HEK293T (cell line): ENCODE measurements around the gene RETN.

Experiments
- CTCF ChIA-PET: fragments of 350-600 bp; formaldehyde crosslinking; extraction: SDS; loops from one replicate; lab custom pipeline; 2021; ENCODE audit warnings: antibody characterized with exemption, inconsistent platforms; lab: Yijun Ruan, JAX
- POLR2A ChIA-PET: fragments of 350-600 bp; formaldehyde crosslinking; extraction: SDS; loops from one replicate; lab custom pipeline; 2020; ENCODE audit warnings: antibody characterized with exemption, inconsistent platforms; lab: Yijun Ruan, JAX
- DNase-seq: peaks from one replicate; pipeline ENCODE4 v3.0.0; 2012; ENCODE audit warnings: mixed read lengths; ENCODE audit errors: extremely low spot score
- ARNT ChIP-seq: fragments of 450-650 bp; IDR thresholded peaks from 2 replicates; pipeline ENCODE4 v1.6.1; 2017; ENCODE audit warnings: mild to moderate bottlenecking
- BHLHE40 ChIP-seq: fragments of 450-650 bp; IDR thresholded peaks from 2 replicates; pipeline ENCODE4 v1.6.1; 2016; ENCODE audit warnings: mild to moderate bottlenecking, moderate library complexity, borderline replicate concordance
- CTBP1 ChIP-seq: fragments of 450-650 bp; IDR thresholded peaks from 2 replicates; pipeline ENCODE4 v1.6.1; 2016; ENCODE audit warnings: borderline replicate concordance
- ELF4 ChIP-seq: fragments of 450-650 bp; IDR thresholded peaks from 2 replicates; pipeline ENCODE4 v1.6.1; 2017; ENCODE audit warnings: antibody characterized with exemption
- FOXA1 ChIP-seq: fragments of 450-650 bp; IDR thresholded peaks from 2 replicates; pipeline ENCODE4 v1.6.1; 2016; ENCODE audit warnings: mild to moderate bottlenecking
- FOXK2 ChIP-seq: fragments of 450-650 bp; IDR thresholded peaks from 2 replicates; pipeline ENCODE4 v1.6.1; 2016; ENCODE audit warnings: mild to moderate bottlenecking
- FOXM1 ChIP-seq: fragments of 450-650 bp; IDR thresholded peaks from 2 replicates; pipeline ENCODE4 v1.6.1; 2017; ENCODE audit warnings: mild to moderate bottlenecking, borderline replicate concordance
- HDGF ChIP-seq: fragments of 450-650 bp; IDR thresholded peaks from 2 replicates; pipeline ENCODE4 v1.6.1; 2017; ENCODE audit warnings: antibody characterized with exemption, borderline replicate concordance
- L3MBTL2 ChIP-seq: fragments of 450-650 bp; conservative IDR thresholded peaks from 2 replicates; pipeline ENCODE4 v1.6.1; 2016; ENCODE audit warnings: mild to moderate bottlenecking
- LEF1 ChIP-seq: fragments of 450-650 bp; IDR thresholded peaks from 2 replicates; pipeline ENCODE4 v1.6.1; 2017; ENCODE audit warnings: mild to moderate bottlenecking, borderline replicate concordance
- NFRKB ChIP-seq: fragments of 450-650 bp; IDR thresholded peaks from 2 replicates; pipeline ENCODE4 v1.6.1; 2016; ENCODE audit warnings: mild to moderate bottlenecking, moderate library complexity
- SP1 ChIP-seq: fragments of 450-650 bp; IDR thresholded peaks from 2 replicates; pipeline ENCODE4 v1.6.1; 2017
- SUZ12 ChIP-seq: fragments of 450-650 bp; IDR thresholded peaks from 2 replicates; pipeline ENCODE4 v1.6.1; 2016; ENCODE audit warnings: mild to moderate bottlenecking
- TARDBP ChIP-seq: fragments of 450-650 bp; IDR thresholded peaks from 2 replicates; pipeline ENCODE4 v1.6.1; 2016
- ZNF384 ChIP-seq: fragments of 450-650 bp; IDR thresholded peaks from 2 replicates; pipeline ENCODE4 v1.6.1; 2016
- TF ChIP-seq, protein P1 (sequence below): fragments of 450-650 bp; IDR thresholded peaks from 2 replicates; pipeline ENCODE4 v1.6.1; 2016

The RETN gene, protein sequence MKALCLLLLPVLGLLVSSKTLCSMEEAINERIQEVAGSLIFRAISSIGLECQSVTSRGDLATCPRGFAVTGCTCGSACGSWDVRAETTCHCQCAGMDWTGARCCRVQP

DNA sequence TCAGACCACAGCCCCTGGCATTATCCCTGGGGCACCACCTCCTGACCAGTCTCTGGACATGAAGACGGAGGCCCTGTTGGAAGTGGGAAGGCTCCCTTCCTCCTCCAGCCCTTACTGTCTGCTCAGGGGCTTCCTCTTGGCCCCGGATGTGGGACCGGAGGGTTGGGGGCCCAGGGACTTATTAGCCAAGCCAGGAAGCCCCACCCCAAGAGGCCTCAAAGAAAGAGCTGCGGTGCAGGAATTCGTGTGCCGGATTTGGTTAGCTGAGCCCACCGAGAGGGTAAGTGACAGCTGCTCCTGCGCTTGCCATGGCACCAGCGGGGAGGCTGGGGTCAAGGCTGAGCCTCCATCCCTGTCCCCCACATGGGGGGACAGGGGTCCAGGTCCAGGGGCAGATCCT is at the start of gene RETN:
Gene RETN, plus strand, starts transcription at position 208 of the 400 bp plus-strand sequence. CDS start 278 bp downstream, outside the sequence.
- CTCF ChIA-PET: interaction anchor here (1.2 to 1.6 kb wide), 2 partner anchors 12 to 16 kb away, joined by 3 to 9 read pairs; partner anchors contain the start of gene TRAPPC5
- POLR2A ChIA-PET: interaction anchor here (1.0 kb wide), 1 partner anchor 8 kb away, joined by 3 read pairs; no protein-coding TSS in a partner anchor
- no peak for DNase-seq
- TF ChIP-seq BHLHE40: no peak
- TF ChIP-seq HDGF: no peak
- TF ChIP-seq ARNT: no peak
- no peak for TF ChIP-seq ELF4
- TF ChIP-seq CTBP1: no peak
- TF ChIP-seq FOXM1: no peak

DNA sequence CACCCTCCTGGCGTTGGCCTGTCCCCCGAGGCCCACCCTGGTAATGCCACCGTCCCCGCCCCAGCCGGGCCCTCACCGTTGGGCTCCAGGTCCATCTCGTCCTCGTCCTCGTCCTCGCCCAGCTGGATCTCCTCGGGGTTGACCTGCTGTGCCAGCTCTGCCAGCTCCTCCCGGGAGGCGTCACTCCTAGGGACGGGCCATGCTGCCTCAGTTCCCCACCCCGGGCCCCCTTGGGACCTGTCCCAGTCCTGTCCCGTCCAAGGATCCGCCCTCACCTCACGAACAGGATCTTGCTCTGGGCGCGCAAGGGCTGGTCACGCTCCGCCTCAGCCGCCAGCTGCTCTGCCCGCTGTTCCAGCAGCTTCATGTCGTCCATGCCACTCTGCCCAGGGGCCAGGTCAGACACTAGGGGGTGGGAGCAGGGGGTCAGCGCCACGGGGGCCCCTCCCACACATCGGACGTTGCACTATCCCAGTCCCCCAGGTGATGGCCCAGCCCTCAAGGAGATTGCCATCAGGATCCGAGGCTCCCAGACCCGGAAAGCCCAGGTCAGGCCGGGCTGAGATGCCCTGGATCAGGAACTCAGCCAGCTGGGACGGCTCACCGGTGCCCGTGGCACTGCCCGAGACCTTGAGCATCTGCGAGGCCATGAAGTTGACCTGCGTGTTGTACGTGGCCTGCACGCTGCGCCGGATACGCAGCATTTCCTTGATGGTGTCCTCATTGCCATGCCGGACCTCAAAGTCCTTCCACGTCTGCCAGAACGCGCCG is 49.0 kb upstream of the RETN start:
- ChIA-PET CTCF (no interaction called here), POLR2A (no interaction called here)
- no peak for DNase-seq
- no peak for TF ChIP-seq L3MBTL2
- no peak for TF ChIP-seq CTBP1
- no peak for TF ChIP-seq NFRKB
- no peak for TF ChIP-seq ZNF384
- no peak for TF ChIP-seq SP1
- TF ChIP-seq, protein P1, sequence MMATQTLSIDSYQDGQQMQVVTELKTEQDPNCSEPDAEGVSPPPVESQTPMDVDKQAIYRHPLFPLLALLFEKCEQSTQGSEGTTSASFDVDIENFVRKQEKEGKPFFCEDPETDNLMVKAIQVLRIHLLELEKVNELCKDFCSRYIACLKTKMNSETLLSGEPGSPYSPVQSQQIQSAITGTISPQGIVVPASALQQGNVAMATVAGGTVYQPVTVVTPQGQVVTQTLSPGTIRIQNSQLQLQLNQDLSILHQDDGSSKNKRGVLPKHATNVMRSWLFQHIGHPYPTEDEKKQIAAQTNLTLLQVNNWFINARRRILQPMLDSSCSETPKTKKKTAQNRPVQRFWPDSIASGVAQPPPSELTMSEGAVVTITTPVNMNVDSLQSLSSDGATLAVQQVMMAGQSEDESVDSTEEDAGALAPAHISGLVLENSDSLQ: no peak
- TF ChIP-seq FOXM1: no peak
- TF ChIP-seq BHLHE40: no peak
- no peak for TF ChIP-seq ELF4
- TF ChIP-seq SUZ12: no peak
- no peak for TF ChIP-seq HDGF
- no peak for TF ChIP-seq ARNT
- TF ChIP-seq FOXK2: no peak
- TF ChIP-seq TARDBP: no peak
- no peak for TF ChIP-seq FOXA1
- TF ChIP-seq LEF1: no peak

DNA sequence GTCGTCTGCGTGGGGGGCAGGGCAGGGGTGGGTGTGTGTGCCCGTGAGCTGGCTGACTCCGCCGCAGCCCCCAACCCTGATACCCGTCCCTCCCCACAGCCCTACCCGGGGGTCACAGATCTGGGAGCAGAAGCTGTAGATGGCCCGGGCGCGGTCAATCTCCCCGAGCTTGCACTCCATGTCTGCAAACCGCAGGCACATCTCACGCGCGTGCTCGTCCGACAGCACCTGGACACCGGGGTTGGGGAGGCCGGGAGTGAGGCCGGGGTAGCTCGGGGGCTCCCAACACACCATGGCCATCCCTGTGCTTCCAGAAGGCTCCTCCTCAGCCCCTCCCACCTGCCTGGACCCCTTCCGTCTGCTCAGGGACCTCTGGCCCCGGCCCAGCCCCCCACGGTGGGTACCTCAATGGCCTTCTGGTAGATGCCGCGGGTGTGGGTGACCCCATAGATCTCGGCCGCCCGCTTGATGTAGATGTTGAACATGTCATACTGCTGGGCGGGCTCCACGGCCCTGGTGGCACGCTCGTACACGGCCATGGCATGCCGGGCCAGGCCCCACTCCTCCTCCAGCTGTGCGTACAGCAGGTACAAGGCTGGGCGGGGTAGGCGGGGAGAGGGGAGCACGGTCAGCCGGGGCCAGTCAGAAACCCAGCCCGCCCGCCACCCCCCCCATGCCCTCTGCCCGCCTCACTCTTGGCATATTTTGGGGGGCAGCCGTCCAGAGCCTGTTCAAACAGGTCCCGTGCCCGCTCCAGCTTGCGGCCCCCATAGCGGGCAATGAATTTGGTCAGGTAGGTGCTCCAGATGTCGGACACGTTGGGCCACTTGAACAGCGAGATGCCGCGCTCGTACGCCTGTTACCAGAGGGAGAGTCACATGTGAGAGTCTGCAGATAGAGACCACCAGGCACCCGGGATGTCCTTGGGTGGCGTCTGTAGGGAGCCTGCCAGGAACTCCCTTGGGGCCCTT is 48.1 kb upstream of the RETN start:
- TF ChIP-seq SP1 (no peak), ARNT (no peak), L3MBTL2 (no peak)
- DNase-seq: no peak
- ChIA-PET POLR2A (no interaction called here), CTCF (no interaction called here)

DNA sequence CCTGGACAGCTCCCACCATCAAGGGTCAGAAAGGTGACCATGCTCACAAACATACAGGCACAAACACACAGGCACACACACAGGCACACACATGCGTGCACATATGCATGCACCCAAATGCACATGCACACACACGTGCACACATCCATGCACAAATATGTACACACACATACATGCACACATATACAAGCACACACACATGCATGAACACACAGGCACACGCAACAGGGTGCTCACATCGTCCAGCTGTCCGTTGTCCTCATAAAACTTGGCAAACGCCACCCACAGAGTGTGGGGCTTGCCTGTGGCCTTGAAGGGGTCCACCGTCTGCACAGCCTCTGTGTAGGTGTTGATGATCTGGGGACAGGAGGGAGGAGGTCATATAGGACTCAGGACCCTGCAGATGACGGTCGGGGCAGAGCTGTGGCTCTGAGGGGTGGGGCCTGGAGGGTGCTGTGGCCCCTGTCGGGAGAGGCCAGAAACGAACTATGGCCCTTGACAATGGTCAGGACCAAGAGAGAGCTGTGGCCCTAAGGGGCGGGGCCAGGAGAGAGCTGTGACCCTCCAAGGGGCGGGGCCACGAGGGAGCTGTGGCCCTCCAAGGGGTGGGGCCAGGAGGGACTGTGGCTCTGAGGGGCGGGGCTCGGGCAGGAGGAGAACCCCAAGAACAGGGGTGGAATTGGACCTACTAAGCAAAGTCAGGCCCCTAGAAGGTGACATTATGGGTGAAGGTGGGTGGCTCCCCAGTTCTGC is 45.7 kb upstream of the RETN start:
- CTCF ChIA-PET: no interaction called here
- TF ChIP-seq LEF1 (no peak), CTBP1 (no peak), ZNF384 (no peak), L3MBTL2 (no peak), FOXM1 (no peak), HDGF (no peak), TARDBP (no peak), NFRKB (no peak), FOXK2 (no peak), SP1 (no peak), BHLHE40 (no peak), FOXA1 (no peak), SUZ12 (no peak), ARNT (no peak), ELF4 (no peak)
- TF ChIP-seq, protein P1: no peak
- POLR2A ChIA-PET: interaction anchor here (1.3 kb wide), 1 partner anchor 10 kb away, joined by 3 read pairs; the partner anchor contains the start of gene PCP2
- DNase-seq: no peak

DNA sequence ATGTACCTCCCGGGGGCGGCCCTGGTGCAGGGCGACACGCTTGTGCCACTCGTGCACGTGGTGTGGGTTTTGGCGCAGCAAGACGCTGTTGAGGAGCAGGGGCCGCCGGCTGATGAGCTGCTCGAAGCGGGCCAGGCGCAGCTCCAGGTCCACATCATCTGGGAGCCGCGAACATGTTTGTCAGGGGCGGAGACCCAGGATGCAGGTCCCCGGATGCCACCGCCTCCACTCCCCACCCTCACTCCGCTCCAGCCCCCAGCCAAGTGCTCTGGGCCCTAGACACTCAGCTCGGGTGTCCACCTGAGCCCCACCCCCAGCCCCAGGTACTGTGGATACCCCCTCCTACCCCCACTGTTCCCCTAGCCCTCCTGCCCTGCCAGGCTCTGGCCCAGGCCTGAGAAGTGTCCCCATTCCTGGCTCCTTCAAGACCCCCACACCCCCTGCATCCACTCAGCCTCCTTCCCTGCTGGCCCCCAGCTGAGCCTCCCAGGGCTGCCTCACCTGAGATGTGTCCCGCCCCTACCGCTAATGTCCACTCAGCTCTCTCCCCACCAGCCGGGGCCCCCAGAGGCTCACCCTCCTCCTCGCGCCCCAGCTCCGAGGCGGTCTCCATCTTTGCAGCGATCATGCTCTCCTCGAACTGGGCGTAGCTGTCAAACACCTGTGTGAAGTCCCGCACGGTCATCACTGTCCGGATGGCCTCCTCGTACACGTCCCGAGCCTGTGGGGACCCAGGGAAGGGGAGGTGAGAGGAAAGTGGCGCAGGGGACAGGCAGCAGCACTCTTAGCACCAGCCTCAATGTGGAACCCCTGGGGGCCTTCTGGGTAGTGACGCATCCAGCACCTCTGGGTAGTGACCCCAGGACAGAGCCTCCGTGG is 44.9 kb upstream of the RETN start:
- POLR2A ChIA-PET: interaction anchor here (1.3 kb wide), 1 partner anchor 9 kb away, joined by 3 read pairs; the partner anchor contains the start of gene PCP2
- no peak for TF ChIP-seq BHLHE40
- TF ChIP-seq HDGF: no peak
- TF ChIP-seq, protein P1: no peak
- no peak for TF ChIP-seq FOXM1
- no peak for TF ChIP-seq SP1
- TF ChIP-seq ZNF384: no peak
- TF ChIP-seq CTBP1: no peak
- TF ChIP-seq L3MBTL2: no peak
- no peak for TF ChIP-seq SUZ12
- no peak for TF ChIP-seq LEF1
- no peak for TF ChIP-seq FOXK2
- no peak for TF ChIP-seq ELF4
- TF ChIP-seq NFRKB: no peak
- TF ChIP-seq FOXA1: no peak
- TF ChIP-seq ARNT: no peak
- no peak for TF ChIP-seq TARDBP
- no peak for DNase-seq
- CTCF ChIA-PET: no interaction called here
